GM18526 (cell line): ENCODE data around the gene NOS1AP.

Source experiments
- POLR2A ChIP-seq: IDR thresholded peaks from 3 replicates; pipeline ENCODE4 v1.6.1; 2011; ENCODE audit not compliant: insufficient read length; ENCODE audit errors: extremely low read depth

NOS1AP gene

GRCh38 chr1:162040657-162041056 lies 28.8 kb upstream of the NOS1AP start:
- no peak for TF ChIP-seq POLR2A

- no peak for TF ChIP-seq POLR2A
These were observed 27.1 kb upstream of the NOS1AP start for GRCh38 chr1:162042361-162042760.

DNA sequence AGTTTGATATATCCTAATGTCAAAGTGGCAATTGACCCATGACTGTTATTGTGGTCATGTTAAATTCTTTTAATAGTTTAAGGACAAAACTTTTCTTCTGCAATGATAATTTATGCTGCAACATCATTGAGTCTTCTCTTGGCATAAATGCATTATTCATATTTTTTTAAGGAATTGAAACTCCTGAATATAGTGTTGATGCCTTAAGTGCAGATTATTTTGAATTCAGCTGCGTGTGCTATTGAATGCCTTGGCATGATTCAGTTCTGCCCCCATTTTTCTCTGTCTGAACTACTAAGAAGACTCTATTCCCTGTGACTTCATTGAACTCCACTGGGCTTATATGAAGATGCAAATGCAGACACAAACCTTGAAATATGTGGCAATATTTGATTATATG lies 22.6 kb upstream of the NOS1AP start:
- TF ChIP-seq POLR2A = no peak

GRCh38 chr1:162055062-162055461 lies 14.4 kb upstream of the NOS1AP start:
- no peak for TF ChIP-seq POLR2A

DNA sequence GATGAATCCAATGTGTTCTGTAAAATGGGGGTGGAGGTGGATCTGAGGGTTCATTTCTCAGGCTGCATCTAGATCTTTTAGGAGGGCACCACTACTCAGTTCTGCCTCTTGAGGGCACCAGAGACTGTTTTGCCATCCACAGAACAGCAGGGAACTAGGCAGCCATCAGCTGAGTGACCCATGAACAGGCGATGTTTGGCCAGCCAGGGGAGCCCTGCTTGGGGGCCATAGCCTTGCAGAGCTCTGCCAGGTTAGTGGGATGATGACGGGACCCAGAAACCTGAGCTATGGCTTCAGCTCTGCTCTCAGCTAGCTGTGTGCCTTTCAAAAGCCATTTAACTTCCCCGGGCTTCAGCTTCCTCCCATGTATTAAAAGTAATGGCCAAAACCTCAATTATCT lies 13.4 kb upstream of the NOS1AP start:
- no peak for TF ChIP-seq POLR2A

DNA sequence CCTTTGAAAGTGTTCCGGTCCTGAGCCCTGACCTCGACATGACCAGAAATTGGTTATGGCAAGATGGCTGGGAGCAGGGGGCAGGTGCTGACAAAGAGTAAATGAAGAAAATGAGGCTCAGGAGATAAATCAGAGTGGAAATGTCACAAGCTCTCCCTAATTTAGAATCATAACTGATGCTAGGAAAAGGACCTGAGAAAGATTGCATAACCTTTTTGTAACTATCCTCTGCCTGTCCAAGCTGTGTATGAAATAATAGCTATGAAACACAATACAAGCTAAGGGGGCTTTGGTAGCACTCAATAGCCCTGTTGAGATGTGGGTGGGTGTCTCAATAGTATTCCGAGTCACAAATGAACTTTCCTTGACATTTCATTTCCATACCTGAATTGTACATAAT lies 12.9 kb upstream of the NOS1AP start:
- no peak for TF ChIP-seq POLR2A

DNA sequence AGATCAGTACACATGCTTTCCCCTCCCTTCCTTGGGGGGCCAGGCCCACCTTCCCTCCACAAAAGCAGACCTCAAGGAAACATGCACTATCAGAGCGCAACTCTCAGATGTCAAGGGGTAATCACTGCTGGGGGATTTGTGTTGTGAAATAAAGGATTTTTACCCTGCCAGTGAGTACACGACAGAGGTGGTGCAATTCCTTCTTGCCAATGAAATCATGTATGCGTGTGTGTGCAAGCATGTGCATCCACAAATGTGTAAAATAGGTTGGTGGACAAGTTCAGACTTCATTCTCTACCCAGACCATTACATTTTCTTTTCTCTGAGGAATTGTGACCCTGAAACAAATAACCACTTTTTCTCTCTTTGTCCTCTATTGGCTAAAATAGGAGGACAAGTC lies 9.8 kb upstream of the NOS1AP start:
- TF ChIP-seq POLR2A = no peak

DNA sequence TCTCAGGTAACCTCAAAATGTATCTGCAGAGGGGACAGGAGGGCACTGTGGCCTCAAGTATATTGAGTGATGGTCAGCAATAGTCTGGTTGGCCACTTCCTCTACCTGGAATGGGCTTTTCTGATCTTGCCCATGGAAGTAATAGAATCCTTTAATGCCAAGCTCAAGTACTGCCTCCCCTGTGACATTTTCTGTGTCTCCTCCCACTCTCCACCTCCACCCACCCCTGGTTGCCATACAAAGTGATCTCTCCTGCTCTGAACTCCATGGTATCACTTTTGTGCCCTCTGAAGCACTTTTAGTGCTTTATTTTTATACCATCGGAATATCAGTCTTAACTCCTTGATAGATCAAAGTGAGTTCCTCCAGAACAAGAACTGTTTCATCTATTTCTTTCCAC lies 9.2 kb upstream of the NOS1AP start:
- TF ChIP-seq POLR2A = no peak

DNA sequence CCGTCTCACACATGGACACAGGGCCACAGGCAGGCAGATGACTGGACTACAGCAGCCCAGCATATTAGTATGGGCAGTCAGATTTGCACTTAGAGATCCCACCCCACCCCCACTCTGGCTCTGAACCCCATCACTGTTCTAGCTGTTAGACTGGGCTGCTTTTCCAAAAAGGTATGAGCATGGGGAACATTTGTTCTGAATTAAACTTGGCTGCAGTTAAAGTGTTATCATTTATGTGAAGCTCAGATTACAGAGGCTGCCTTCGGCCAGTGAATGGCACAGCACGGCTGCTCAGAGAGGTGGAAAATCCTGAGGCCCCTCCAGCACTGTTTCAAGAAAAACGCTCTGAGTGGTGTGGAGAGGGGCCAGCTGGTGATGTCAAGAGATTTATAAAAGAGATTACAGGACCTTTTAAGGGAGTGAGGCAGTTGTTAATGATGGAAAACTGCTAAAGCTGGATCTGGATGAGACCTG lies 6.9 kb upstream of the NOS1AP start:
- no peak for TF ChIP-seq POLR2A

DNA sequence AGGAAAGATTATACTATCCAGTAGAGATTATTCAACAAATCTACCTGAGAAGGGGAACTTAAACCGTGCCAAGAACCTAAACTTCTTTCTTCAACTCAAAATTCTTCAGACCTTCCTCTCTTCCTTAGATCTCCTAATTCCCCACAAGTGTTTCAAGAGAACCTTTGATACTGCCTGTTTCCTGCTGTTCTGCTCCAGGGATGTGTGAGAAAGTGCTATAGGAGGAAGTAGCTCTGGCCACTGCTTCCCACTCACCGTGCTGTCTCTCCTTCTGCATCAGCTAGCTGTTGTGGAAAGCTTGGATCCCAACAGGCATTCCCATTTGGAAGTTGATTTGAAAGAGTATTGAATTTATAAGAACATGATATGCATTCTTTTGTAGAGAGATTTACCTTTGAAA lies 4.5 kb upstream of the NOS1AP start:
- TF ChIP-seq POLR2A = no peak

- TF ChIP-seq POLR2A = no peak
These were observed 2.0 kb upstream of the NOS1AP start for GRCh38 chr1:162067466-162067865.

GRCh38 chr1:162068301-162068700 lies 1.2 kb upstream of the NOS1AP start:
- no peak for TF ChIP-seq POLR2A

DNA sequence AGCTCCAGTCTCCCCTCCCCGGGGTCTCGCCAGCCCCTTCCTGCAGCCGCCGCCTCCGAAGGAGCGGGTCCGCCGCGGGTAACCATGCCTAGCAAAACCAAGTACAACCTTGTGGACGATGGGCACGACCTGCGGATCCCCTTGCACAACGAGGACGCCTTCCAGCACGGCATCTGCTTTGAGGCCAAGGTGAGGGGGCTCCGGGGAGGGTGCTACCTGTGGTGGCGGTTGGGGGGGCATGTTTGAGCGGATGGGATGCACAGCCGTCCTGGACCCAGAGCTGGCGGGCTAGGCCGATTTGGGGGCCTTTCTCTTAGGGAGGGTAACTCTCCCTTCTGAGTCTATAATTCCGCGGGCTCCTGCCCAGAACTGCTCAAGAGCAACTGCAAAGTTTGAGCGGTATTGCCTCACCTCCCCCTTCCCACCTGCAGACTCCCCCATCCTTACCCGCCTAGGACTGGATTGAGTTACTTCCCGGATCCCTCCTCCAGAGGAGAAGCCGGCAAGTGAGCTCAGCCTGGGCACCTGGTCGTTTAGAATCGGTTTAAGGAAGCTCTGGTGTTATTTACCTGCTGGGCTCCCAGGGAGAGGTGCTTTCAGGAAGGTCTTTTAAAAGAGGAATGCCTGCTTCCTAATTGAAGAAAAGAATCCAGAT lies 730 bp downstream of the NOS1AP start:
- TF ChIP-seq POLR2A = no peak

- no peak for TF ChIP-seq POLR2A
These were observed 1.3 kb downstream of the NOS1AP start for GRCh38 chr1:162070825-162071224.

DNA sequence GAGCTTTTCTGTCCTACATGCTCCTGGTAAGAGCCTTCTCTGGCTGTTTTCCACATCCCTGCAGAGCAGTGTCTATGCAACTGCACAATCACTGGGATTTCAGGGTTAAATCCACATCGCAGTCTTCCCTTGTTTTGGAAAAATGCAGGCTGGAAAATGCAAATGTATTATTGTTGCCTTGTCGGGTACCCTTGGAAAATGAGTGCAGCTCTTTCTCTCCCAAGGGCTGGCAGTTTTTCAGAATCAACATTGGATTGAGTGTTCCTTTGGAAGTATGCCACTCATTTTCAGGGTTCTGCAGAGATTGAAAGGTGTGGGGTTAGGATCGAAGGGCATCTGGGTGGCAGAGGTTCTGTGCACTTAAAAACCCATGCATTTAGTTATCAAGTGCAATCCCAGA lies 3.2 kb downstream of the NOS1AP start:
- TF ChIP-seq POLR2A = no peak

DNA sequence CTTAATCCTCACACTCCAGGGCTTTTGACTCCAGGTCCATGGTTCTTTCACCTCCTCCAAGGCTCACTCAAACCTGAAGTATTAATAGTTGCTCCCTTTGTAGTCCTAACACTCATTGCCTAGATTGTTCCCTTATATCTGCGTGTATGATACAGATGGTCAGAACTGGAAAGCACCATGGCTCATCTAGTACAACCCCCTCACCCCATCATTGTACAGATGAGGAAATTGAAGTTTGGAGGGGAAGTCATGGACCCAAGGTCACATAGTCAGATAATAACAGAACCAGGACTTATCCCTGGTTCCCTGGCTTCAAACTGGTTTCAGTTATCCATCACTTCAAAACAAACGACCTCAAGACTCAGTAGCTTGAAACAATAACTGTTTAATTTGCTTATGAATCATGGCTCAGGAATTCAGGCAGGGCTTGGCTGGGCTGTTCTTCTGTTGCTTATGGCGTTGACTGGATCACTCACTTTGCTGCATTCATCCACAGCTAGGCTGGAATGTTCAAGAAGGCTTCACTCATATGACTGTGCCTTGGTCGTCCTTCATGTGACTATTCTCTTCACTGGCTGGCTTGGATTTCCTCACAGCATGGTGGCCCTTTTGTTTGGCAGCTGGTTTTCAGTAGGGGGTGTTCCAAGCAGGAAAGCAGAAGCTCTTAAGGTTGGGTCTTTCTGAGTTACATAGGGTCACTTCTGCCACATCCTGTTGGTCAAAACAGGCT lies 5.0 kb downstream of the NOS1AP start:
- TF ChIP-seq POLR2A = no peak

DNA sequence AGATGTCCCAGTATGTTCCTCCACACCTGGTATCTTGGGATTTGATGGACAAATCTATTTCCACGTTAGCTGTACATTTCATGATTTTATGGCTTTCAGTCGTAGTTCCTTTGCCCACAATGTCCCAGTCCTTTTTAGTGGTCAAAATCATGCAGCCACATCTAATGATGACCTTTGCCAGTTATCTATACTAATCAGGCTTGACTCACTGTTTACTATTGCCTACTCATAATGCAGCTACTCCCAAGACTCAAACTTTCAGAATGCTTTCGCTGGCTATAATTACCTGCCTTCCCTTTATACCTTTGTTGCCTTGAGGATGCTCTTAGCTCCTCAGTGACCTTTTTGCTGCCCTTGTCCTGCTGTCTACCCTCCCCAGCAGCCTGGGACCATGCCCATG lies 6.4 kb downstream of the NOS1AP start:
- TF ChIP-seq POLR2A = no peak
